Effector memory CD8-positive, alpha-beta T cell (primary cell): ENCODE measurements around the gene SLC17A5.
A peak's percentile ranks its signal among the peaks of the same experiment; 100 is the strongest.
"Not testable (repeated sequence)": the region's sequence is repeated elsewhere in the genome, so short reads cannot be mapped to it uniquely, and the experiment has no call there.

ENCODE experiments used
- ATAC-seq: fragments of 150-1000 bp; cut with Tn5 transposase; replicated peaks from 2 replicates; pipeline ENCODE4 v1.10.0; 2021; ENCODE audit warnings: mild to moderate bottlenecking, moderate library complexity
- DNase-seq, 3 experiments: peaks; one replicate each; pipeline ENCODE4 v3.0.0; 2021
- H3K27ac Mint-ChIP-seq, 2 donors: one replicate each; pipeline ENCODE4 v1.8.0; 2022; ENCODE audit warnings: mild to moderate bottlenecking in 2 of 2, mixed read lengths in 2 of 2, moderate library complexity in 2 of 2
- H3K27me3 Mint-ChIP-seq, 2 donors: one replicate each; pipeline ENCODE4 v1.8.0; 2022; ENCODE audit warnings: mixed read lengths in 2 of 2
- H3K36me3 Mint-ChIP-seq: one replicate; pipeline ENCODE4 v1.8.0; 2022; ENCODE audit warnings: mild to moderate bottlenecking, moderate library complexity, mixed read lengths; ENCODE audit not compliant: insufficient read depth
- H3K4me1 Mint-ChIP-seq, 2 donors: one replicate each; pipeline ENCODE4 v1.8.0; 2022; ENCODE audit warnings: low read depth in 2 of 2, mixed read lengths in 2 of 2
- H3K4me3 Mint-ChIP-seq, 2 donors: one replicate each; pipeline ENCODE4 v1.8.0; 2022; ENCODE audit warnings: mild to moderate bottlenecking in 2 of 2, mixed read lengths in 2 of 2, moderate library complexity in 2 of 2
- H3K9me3 Mint-ChIP-seq, 2 donors: one replicate each; pipeline ENCODE4 v1.8.0; 2022; ENCODE audit warnings: mixed read lengths in 2 of 2

The SLC17A5 gene

GRCh38 chr6:73624896-73625295 lies 28.9 kb downstream of the SLC17A5 start:
- Mint-ChIP-seq H3K27ac (no peak overlapping the region), H3K9me3 (no peaks in the 10 kb centered on the region), H3K4me1 (peaks cover 0 to 5% of the 10 kb centered on the region in 2 donors), H3K36me3 (peaks cover 35% of the 10 kb centered on the region), H3K4me3 (no peak overlapping the region), H3K27me3 (no peaks in the 10 kb centered on the region)
- ATAC-seq: no peak
- no peak for DNase-seq

DNA sequence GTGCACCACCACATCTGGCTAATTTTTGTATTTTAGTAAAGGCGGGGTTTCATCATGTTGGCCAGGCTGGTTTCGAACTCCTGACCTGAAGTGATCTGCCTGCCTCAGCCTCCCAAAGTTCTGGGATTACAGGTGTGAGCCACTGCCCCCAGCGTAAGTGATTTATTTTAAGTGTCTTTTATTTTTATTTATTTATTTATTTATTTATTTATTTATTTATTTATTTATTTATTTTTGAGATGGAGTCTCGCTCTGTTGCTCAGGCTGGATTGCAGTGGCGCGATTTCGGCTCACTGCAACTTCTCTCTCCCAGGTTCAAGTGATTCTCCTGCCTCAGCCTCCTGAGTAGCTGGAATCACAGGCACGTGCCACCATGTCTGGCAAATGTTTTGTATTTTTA lies 30.3 kb downstream of the SLC17A5 start:
- not testable (repeated sequence) for H3K4me1 Mint-ChIP-seq, H3K9me3 Mint-ChIP-seq, DNase-seq, ATAC-seq, H3K4me3 Mint-ChIP-seq, H3K27ac Mint-ChIP-seq, H3K27me3 Mint-ChIP-seq
- H3K36me3 Mint-ChIP-seq: peaks cover 24% of the 10 kb centered on the region

GRCh38 chr6:73618082-73618481 lies 35.7 kb downstream of the SLC17A5 start:
- peak overlapping the region in 1 of 2 donors; percentile 69 for H3K27ac Mint-ChIP-seq
- H3K4me1 Mint-ChIP-seq, H3K4me3 Mint-ChIP-seq, H3K27me3 Mint-ChIP-seq, ATAC-seq, H3K9me3 Mint-ChIP-seq, DNase-seq: not testable (repeated sequence)
- peaks cover 22% of the 10 kb centered on the region for H3K36me3 Mint-ChIP-seq

- peaks cover 30% of the 10 kb centered on the region for H3K36me3 Mint-ChIP-seq
- H3K4me1 Mint-ChIP-seq: no peaks in the 10 kb centered on the region
- H3K27ac Mint-ChIP-seq: no peak overlapping the region
These were observed 39.0 kb downstream of the SLC17A5 start for GRCh38 chr6:73614802-73615201.

GRCh38 chr6:73613806-73614536 lies 39.8 kb downstream of the SLC17A5 start:
- ATAC-seq: no peak
- no peaks in the 10 kb centered on the region for H3K9me3 Mint-ChIP-seq
- H3K27me3 Mint-ChIP-seq: no peaks in the 10 kb centered on the region
- H3K4me3 Mint-ChIP-seq: no peak overlapping the region
- no peak overlapping the region for H3K27ac Mint-ChIP-seq
- H3K4me1 Mint-ChIP-seq: no peaks in the 10 kb centered on the region
- DNase-seq: no peak
- H3K36me3 Mint-ChIP-seq: peaks cover 27% of the 10 kb centered on the region

More at GRCh38 chr6:73614802-73615201, 39.0 kb downstream of the SLC17A5 start:
- DNase-seq: no peak
- no peak overlapping the region for H3K4me3 Mint-ChIP-seq
- H3K27me3 Mint-ChIP-seq: no peaks in the 10 kb centered on the region
- no peak for ATAC-seq
- no peaks in the 10 kb centered on the region for H3K9me3 Mint-ChIP-seq

GRCh38 chr6:73612611-73613010 lies 41.2 kb downstream of the SLC17A5 start:
- DNase-seq: no peak
- no peaks in the 10 kb centered on the region for H3K9me3 Mint-ChIP-seq
- peaks cover 39% of the 10 kb centered on the region for H3K36me3 Mint-ChIP-seq
- H3K27me3 Mint-ChIP-seq: no peaks in the 10 kb centered on the region
- no peak overlapping the region for H3K27ac Mint-ChIP-seq
- H3K4me3 Mint-ChIP-seq: no peak overlapping the region
- H3K4me1 Mint-ChIP-seq: no peaks in the 10 kb centered on the region
- no peak for ATAC-seq

GRCh38 chr6:73610444-73611275 lies 43.1 kb downstream of the SLC17A5 start:
- peak in 1 of 3 experiments; percentile 3 for DNase-seq
- no peak overlapping the region for H3K4me3 Mint-ChIP-seq
- ATAC-seq: peak; percentile 72
- no peaks in the 10 kb centered on the region for H3K4me1 Mint-ChIP-seq
- peak overlapping the region in 1 of 2 donors; percentile 73 for H3K27ac Mint-ChIP-seq
- peaks cover 43% of the 10 kb centered on the region for H3K36me3 Mint-ChIP-seq
- no peaks in the 10 kb centered on the region for H3K9me3 Mint-ChIP-seq
- no peaks in the 10 kb centered on the region for H3K27me3 Mint-ChIP-seq

- DNase-seq: no peak
- no peak overlapping the region for H3K27ac Mint-ChIP-seq
- H3K27me3 Mint-ChIP-seq: no peaks in the 10 kb centered on the region
- H3K4me3 Mint-ChIP-seq: no peak overlapping the region
- no peaks in the 10 kb centered on the region for H3K9me3 Mint-ChIP-seq
- H3K4me1 Mint-ChIP-seq: no peaks in the 10 kb centered on the region
- ATAC-seq: no peak
- peaks cover 39% of the 10 kb centered on the region for H3K36me3 Mint-ChIP-seq
These were observed 45.0 kb downstream of the SLC17A5 start for GRCh38 chr6:73608761-73609160.

- no peaks in the 10 kb centered on the region for H3K4me1 Mint-ChIP-seq
- H3K9me3 Mint-ChIP-seq: no peaks in the 10 kb centered on the region
- ATAC-seq (no peak), DNase-seq (no peak)
- no peaks in the 10 kb centered on the region for H3K27me3 Mint-ChIP-seq
- H3K36me3 Mint-ChIP-seq: peaks cover 40% of the 10 kb centered on the region
- no peak overlapping the region for H3K27ac Mint-ChIP-seq
- no peak overlapping the region for H3K4me3 Mint-ChIP-seq
These were observed 47.4 kb downstream of the SLC17A5 start for GRCh38 chr6:73606428-73606827.

DNA sequence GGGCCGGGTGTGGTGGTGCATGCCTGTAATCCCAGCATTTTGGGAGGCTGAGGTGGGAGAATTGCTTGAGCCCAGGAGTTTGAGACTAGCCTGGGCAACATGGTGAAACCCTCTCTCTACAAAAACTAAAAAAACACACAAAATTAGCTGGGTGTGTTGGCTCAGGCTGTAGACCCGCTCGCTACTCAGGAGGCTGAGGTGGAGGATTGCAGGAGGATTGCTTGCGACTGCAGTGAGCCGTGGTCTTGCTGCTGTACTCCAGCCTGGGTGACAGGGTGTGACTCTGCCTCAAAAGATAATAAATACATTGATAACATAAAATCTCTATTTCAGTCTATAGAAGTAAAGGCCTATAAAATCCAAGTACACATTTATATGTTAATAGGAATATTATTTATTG lies 49.3 kb downstream of the SLC17A5 start:
- Mint-ChIP-seq H3K4me1 (no peaks in the 10 kb centered on the region), H3K36me3 (peaks cover 41% of the 10 kb centered on the region), H3K27me3 (no peaks in the 10 kb centered on the region), H3K4me3 (no peak overlapping the region), H3K27ac (no peak overlapping the region), H3K9me3 (no peaks in the 10 kb centered on the region)
- DNase-seq (no peak), ATAC-seq (no peak)

- Mint-ChIP-seq H3K4me3 (no peak overlapping the region), H3K4me1 (no peaks in the 10 kb centered on the region), H3K9me3 (no peaks in the 10 kb centered on the region), H3K27ac (peak overlapping the region in 1 of 2 donors; percentile 85), H3K36me3 (peaks cover 43% of the 10 kb centered on the region), H3K27me3 (no peaks in the 10 kb centered on the region)
- ATAC-seq (no peak), DNase-seq (no peak)
These were observed 49.8 kb downstream of the SLC17A5 start for GRCh38 chr6:73604020-73604419.

- peak overlapping the region; percentile 70 to 80 for H3K4me3 Mint-ChIP-seq
- DNase-seq (no peak), ATAC-seq (no peak)
- no peaks in the 10 kb centered on the region for H3K9me3 Mint-ChIP-seq
- H3K4me1 Mint-ChIP-seq: peaks cover 12 to 24% of the 10 kb centered on the region in 2 donors
- H3K27me3 Mint-ChIP-seq: no peaks in the 10 kb centered on the region
- peaks cover 3% of the 10 kb centered on the region for H3K36me3 Mint-ChIP-seq
- H3K27ac Mint-ChIP-seq: peak overlapping the region; percentile 97 to 98
These were observed 67.3 kb downstream of the SLC17A5 start for GRCh38 chr6:73586416-73586974.

DNA sequence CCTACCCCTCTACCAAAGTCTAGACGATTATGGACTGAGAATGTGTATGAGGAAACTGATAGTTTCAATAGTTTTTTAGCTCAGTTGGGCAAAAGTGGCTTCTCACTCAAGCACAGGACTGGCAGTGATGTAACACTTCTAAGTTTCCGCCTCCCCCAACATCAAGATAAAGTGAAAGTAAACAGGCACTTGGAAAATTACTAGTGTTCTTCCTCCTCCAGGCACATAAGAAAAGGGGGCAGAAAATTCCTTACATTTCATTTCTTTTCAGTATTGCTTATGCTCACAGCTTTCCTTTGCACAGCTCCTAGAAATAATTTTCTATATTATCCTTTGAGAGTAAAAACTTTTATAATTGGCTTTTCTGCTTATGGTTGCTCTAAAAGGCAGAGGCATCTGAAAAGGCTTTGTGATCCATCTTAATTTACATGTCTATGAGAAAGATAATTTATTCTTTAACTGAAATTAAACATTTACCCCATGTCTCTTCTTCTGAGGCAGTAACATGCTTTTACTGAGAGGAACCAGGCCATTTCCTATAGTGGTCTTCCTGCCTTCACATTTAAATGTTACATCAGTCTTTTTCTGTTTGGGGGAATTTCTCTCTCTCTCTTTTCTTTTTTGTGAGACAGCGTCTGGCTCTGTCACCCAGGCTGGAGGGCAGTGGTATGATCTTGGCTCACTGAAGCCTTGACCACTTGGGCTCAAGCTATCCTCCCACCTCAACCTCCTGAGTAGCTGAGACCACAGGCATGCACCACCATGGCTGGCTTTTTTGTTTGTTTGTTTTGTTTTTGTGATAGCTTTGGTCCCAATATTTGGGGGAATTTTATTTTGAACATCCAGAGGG lies 68.0 kb downstream of the SLC17A5 start:
- Mint-ChIP-seq H3K27me3 (no peaks in the 10 kb centered on the region), H3K4me1 (peaks cover 13 to 26% of the 10 kb centered on the region in 2 donors), H3K9me3 (no peaks in the 10 kb centered on the region), H3K4me3 (peak overlapping the region; percentile 70 to 80), H3K36me3 (peaks cover 3% of the 10 kb centered on the region), H3K27ac (peak overlapping the region; percentile 97 to 98)
- DNase-seq (peak; percentile 23 to 38 (median 25)), ATAC-seq (peak; percentile 82)
